H9 (cell line): Measurements from ENCODE around the gene CADM1. TPM values are rescaled to one million over a fixed set of nuclear protein-coding genes. Genes with fewer than 3 reads are reported as not detected.

Experiments
- DNase-seq: peaks from one replicate; pipeline ENCODE4 v3.0.0-alpha.2; 2017
- H2AFZ ChIP-seq: one replicate; pipeline ENCODE4 v1.6.1; 2013; ENCODE audit warnings: mild to moderate bottlenecking, low read length, control low read depth, moderate library complexity
- H2AK5ac ChIP-seq: 2 replicates; pipeline ENCODE4 v1.6.1; 2013; ENCODE audit warnings: low read length, control low read depth, mixed read lengths; ENCODE audit not compliant: insufficient read length
- H2BK120ac ChIP-seq: one replicate; pipeline ENCODE4 v1.6.1; 2013; ENCODE audit warnings: low read depth, mild to moderate bottlenecking, low read length, control low read depth, inconsistent platforms; ENCODE audit not compliant: poor library complexity, severe bottlenecking
- H2BK12ac ChIP-seq: 2 replicates; pipeline ENCODE4 v1.6.1; 2013; ENCODE audit warnings: low read length, control low read depth, mixed read lengths, low read depth; ENCODE audit not compliant: insufficient read length
- H2BK15ac ChIP-seq: 2 replicates; pipeline ENCODE4 v1.6.1; 2013; ENCODE audit warnings: low read depth, low read length, control low read depth
- H2BK20ac ChIP-seq: one replicate; pipeline ENCODE4 v1.6.1; 2013; ENCODE audit warnings: low read depth, mild to moderate bottlenecking, low read length, control low read depth, inconsistent platforms; ENCODE audit not compliant: poor library complexity, severe bottlenecking
- H2BK5ac ChIP-seq: 2 replicates; pipeline ENCODE4 v1.6.1; 2013; ENCODE audit warnings: low read length, control low read depth, mixed read lengths; ENCODE audit not compliant: insufficient read length
- H3K14ac ChIP-seq: 2 replicates; pipeline ENCODE4 v1.6.1; 2013; ENCODE audit warnings: low read length, control low read depth; ENCODE audit not compliant: insufficient read depth
- H3K18ac ChIP-seq: 2 replicates; pipeline ENCODE4 v1.6.1; 2013; ENCODE audit warnings: low read depth, mild to moderate bottlenecking, mixed read lengths, low read length, control low read depth; ENCODE audit not compliant: insufficient read length
- H3K23ac ChIP-seq: 2 replicates; pipeline ENCODE4 v1.6.1; 2013; ENCODE audit warnings: low read length, control low read depth, mixed read lengths, low read depth; ENCODE audit not compliant: insufficient read length
- H3K23me2 ChIP-seq: 2 replicates; pipeline ENCODE4 v1.6.1; 2013; ENCODE audit warnings: low read depth, mild to moderate bottlenecking, mixed read lengths, low read length, control low read depth; ENCODE audit not compliant: insufficient read length, poor library complexity, severe bottlenecking
- H3K27ac ChIP-seq: 2 replicates; pipeline ENCODE4 v1.5.1; 2013; ENCODE audit warnings: low read length, control low read depth, mixed read lengths, low read depth; ENCODE audit not compliant: insufficient read length
- H3K27me3 ChIP-seq: 2 replicates; pipeline ENCODE4 v1.6.1; 2013; ENCODE audit warnings: low read length, control low read depth, inconsistent platforms; ENCODE audit not compliant: insufficient read depth
- H3K4ac ChIP-seq: 2 replicates; pipeline ENCODE4 v1.6.1; 2013; ENCODE audit warnings: low read depth, mild to moderate bottlenecking, control low read depth, inconsistent platforms, low read length, moderate library complexity
- H3K4me1 ChIP-seq: 2 replicates; pipeline ENCODE4 v1.6.1; 2013; ENCODE audit warnings: low read length, control low read depth, inconsistent platforms; ENCODE audit not compliant: insufficient read depth
- H3K4me2 ChIP-seq: 2 replicates; pipeline ENCODE4 v1.6.1; 2013; ENCODE audit warnings: low read length, control low read depth, mixed read lengths; ENCODE audit not compliant: insufficient read length, insufficient read depth
- H3K56ac ChIP-seq: 2 replicates; pipeline ENCODE4 v1.6.1; 2013; ENCODE audit warnings: low read depth, mild to moderate bottlenecking, mixed read lengths, low read length, control low read depth; ENCODE audit not compliant: insufficient read length
- H3K79me1 ChIP-seq: 2 replicates; pipeline ENCODE4 v1.6.1; 2013; ENCODE audit warnings: low read depth, mild to moderate bottlenecking, moderate library complexity, low read length, control low read depth, inconsistent platforms; ENCODE audit not compliant: insufficient read depth, poor library complexity, severe bottlenecking
- H3K79me2 ChIP-seq: 2 replicates; pipeline ENCODE4 v1.6.1; 2013; ENCODE audit warnings: low read length, control low read depth, inconsistent platforms; ENCODE audit not compliant: insufficient read depth
- H3K9ac ChIP-seq: 2 replicates; pipeline ENCODE4 v1.6.1; 2013; ENCODE audit warnings: low read length, control low read depth, mixed read lengths; ENCODE audit not compliant: insufficient read length; ENCODE audit errors: extremely low read depth
- H3K9me3 ChIP-seq: one replicate; pipeline ENCODE4 v1.6.1; 2013; ENCODE audit warnings: low read depth, low read length, inconsistent platforms; ENCODE audit not compliant: control insufficient read depth
- H3T11ph ChIP-seq: one replicate; pipeline ENCODE4 v1.6.1; 2013; ENCODE audit warnings: mild to moderate bottlenecking, low read length, control low read depth, inconsistent platforms
- H4K20me1 ChIP-seq: one replicate; pipeline ENCODE4 v1.6.1; 2013; ENCODE audit not compliant: control insufficient read depth, insufficient read length, insufficient read depth
- H4K5ac ChIP-seq: 2 replicates; pipeline ENCODE4 v1.6.1; 2013; ENCODE audit warnings: low read depth, mild to moderate bottlenecking, mixed read lengths, low read length, control low read depth; ENCODE audit not compliant: insufficient read length
- H4K8ac ChIP-seq: replicated peaks from 2 replicates; pipeline ENCODE4 v1.6.1; 2013; ENCODE audit warnings: low read length, control low read depth, mixed read lengths, low read depth; ENCODE audit not compliant: insufficient read length
- H4K91ac ChIP-seq: 2 replicates; pipeline ENCODE4 v1.6.1; 2013; ENCODE audit warnings: low read depth, mild to moderate bottlenecking, moderate library complexity, mixed read lengths, low read length, control low read depth; ENCODE audit not compliant: insufficient read length
- H3K27ac Mint-ChIP-seq, 3 experiments: 2 replicates in 2 of 3; 3 replicates in 1 of 3; pipeline ENCODE4 v1.8.0; 2020 to 2021; ENCODE audit warnings: mixed read lengths in 3 of 3, mild to moderate bottlenecking in 1 of 3, moderate library complexity in 1 of 3
- H3K27me3 Mint-ChIP-seq: 2 replicates; pipeline ENCODE4 v1.8.0; 2021; ENCODE audit warnings: low read depth, mild to moderate bottlenecking, moderate library complexity, mixed read lengths
- H3K36me3 Mint-ChIP-seq, 3 experiments: 2 replicates in 2 of 3; 3 replicates in 1 of 3; pipeline ENCODE4 v1.8.0; 2020 to 2021; ENCODE audit warnings: low read depth in 3 of 3, mixed read lengths in 3 of 3; ENCODE audit not compliant: insufficient read depth in 1 of 3
- H3K4me1 Mint-ChIP-seq, 2 experiments: 2 replicates each; pipeline ENCODE4 v1.8.0; 2020; ENCODE audit warnings: mixed read lengths in 2 of 2
- H3K4me3 Mint-ChIP-seq, 2 experiments: 2 replicates in 1 of 2; 3 replicates in 1 of 2; pipeline ENCODE4 v1.8.0; 2020 to 2021; ENCODE audit warnings: mild to moderate bottlenecking in 2 of 2, mixed read lengths in 2 of 2, moderate library complexity in 1 of 2
- H3K9me3 Mint-ChIP-seq, 2 experiments: 2 replicates in 1 of 2; 3 replicates in 1 of 2; pipeline ENCODE4 v1.8.0; 2020; ENCODE audit warnings: mild to moderate bottlenecking in 2 of 2, mixed read lengths in 2 of 2, moderate library complexity in 1 of 2
- CTCF ChIP-seq: fragments of 200-600 bp; sonication (generic); conservative IDR thresholded peaks from 3 replicates; pipeline ENCODE4 v1.8.0; 2021; ENCODE audit warnings: antibody characterized with exemption, mild to moderate bottlenecking
- WGBS: extraction: QIAGEN DNeasy Blood & Tissue Kit; methylation state at CpG from one replicate; pipeline ENCODE4 v1.1.7; 2013; ENCODE audit warnings: missing lambda C conversion rate, low lambda C conversion rate, mixed read lengths; ENCODE audit not compliant: insufficient read length; ENCODE audit errors: extremely low coverage; 5-methylcytosine and 5-hydroxymethylcytosine counted together
- total RNA-seq: library from RNA; stranded (reverse); gene quantifications from 2 replicates; pipeline ENCODE4 v1.2.1, GENCODE V29; 2021

The CADM1 gene
- total RNA-seq, 1 experiment from 2014 or later = 11.9 TPM

GRCh38 chr11:115169251-115169650 lies 335.0 kb downstream of the CADM1 start:
- no peaks in the 10 kb centered on the region for H3K9me3 Mint-ChIP-seq
- no CpG with 5 or more reads among the region's 4 CpGs for WGBS
- TF ChIP-seq CTCF = no peak
- Histone ChIP-seq H3K27me3 (no peaks in the 10 kb centered on the region), H4K20me1 (no peaks in the 10 kb centered on the region), H2BK5ac (no peak overlapping the region), H4K91ac (no peak overlapping the region), H2BK12ac (no peak overlapping the region), H2BK20ac (no peak overlapping the region), H3K9me3 (no peaks in the 10 kb centered on the region), H2BK15ac (no peak overlapping the region), H3K27ac (no peak overlapping the region), H3K23ac (no peak overlapping the region), H2BK120ac (no peak overlapping the region), H3K14ac (no peak overlapping the region), H4K5ac (no peak overlapping the region), H2AFZ (no peak overlapping the region), H2AK5ac (no peak overlapping the region), H3K23me2 (no peaks in the 10 kb centered on the region), H3K4me1 (peaks cover 3% of the 10 kb centered on the region; the same call in 1 of the 2 replicates), H3K79me2 (no peaks in the 10 kb centered on the region), H3K56ac (no peak overlapping the region), H4K8ac (no peak overlapping the region), H3T11ph (no peak overlapping the region), H3K4ac (no peak overlapping the region), H3K18ac (no peak overlapping the region), H3K4me2 (no peak overlapping the region), H3K9ac (no peak overlapping the region), H3K79me1 (no peaks in the 10 kb centered on the region)
- no peak for DNase-seq
- peaks cover 8% of the 10 kb centered on the region for H3K27me3 Mint-ChIP-seq
- no peaks in the 10 kb centered on the region for H3K36me3 Mint-ChIP-seq
- no peak overlapping the region for H3K4me3 Mint-ChIP-seq
- H3K27ac Mint-ChIP-seq = no peak overlapping the region
- peaks cover 34 to 36% of the 10 kb centered on the region in 2 experiments for H3K4me1 Mint-ChIP-seq
